OCI-LY3 (cell line): Measurements from ENCODE around the gene MYL12B.

Experiments used
- CTCF ChIP-seq: fragments of 200-600, 300-600 bp; sonication (generic); IDR thresholded peaks from 2 replicates; pipeline ENCODE4 v1.5.1; 2014; ENCODE audit warnings: antibody characterized with exemption, low read length, low read depth
- EZH2phosphoT487 ChIP-seq: fragments of 200-600 bp; shearing (Covaris generic); IDR thresholded peaks from 2 replicates; pipeline ENCODE4 v1.6.1; 2018; ENCODE audit warnings: antibody characterized with exemption, mixed run types, low read depth

- no peak for TF ChIP-seq CTCF
- TF ChIP-seq EZH2phosphoT487, result no peak
Measured at GRCh38 chr18:3219631-3220335, 42.1 kb upstream of the MYL12B start, which contains the start of gene MYOM1.
